ENCODE data around the gene NACC1.
A peak's percentile ranks its signal among the peaks of the same experiment; 100 is the strongest.

NACC1 gene

DNA sequence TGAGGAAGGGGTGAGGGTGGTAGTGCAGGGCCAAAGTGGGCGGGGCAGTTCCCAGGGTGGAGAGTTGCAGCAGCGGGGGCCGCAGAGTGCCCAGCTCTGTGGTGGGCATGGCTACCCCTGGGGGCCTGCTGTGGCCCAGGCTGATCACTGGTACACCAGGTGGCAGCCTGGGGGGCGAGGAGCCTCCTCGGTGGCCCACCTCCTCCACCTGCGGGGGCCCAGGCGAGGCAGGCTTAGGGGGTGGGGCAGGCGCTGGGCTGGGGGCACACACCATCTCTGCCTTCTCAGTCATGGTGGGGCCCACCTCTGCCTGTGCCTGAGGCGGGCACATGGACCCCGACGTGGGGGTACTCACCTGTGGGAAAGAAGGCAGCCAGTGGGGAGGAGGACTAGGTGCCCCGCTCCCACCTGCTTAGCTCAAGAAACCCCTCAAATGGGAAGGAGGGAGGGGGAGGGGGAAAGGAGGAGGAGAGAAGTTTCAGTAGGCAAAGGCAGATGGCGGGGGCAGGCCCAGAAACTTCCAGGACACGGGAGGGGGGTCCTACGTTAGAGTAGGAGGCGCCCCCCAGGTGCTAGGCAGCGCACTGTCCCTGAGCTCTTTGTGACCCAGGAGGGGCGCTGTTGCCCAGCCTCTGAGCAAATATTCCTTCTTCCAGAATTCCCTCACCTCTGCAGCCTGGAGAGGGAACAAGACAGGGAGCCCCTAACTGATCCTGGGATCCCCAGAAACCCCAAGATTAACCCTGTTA, 17.0 kb upstream of the NACC1 start:
- TF ChIP-seq MYC (IDR thresholded peaks at IDR 0.05; ENCODE audit: low read depth, low read length): 0 out of 2 replicates have a peak, but pooled peaks have one; percentile 14
- TF ChIP-seq, protein P1, sequence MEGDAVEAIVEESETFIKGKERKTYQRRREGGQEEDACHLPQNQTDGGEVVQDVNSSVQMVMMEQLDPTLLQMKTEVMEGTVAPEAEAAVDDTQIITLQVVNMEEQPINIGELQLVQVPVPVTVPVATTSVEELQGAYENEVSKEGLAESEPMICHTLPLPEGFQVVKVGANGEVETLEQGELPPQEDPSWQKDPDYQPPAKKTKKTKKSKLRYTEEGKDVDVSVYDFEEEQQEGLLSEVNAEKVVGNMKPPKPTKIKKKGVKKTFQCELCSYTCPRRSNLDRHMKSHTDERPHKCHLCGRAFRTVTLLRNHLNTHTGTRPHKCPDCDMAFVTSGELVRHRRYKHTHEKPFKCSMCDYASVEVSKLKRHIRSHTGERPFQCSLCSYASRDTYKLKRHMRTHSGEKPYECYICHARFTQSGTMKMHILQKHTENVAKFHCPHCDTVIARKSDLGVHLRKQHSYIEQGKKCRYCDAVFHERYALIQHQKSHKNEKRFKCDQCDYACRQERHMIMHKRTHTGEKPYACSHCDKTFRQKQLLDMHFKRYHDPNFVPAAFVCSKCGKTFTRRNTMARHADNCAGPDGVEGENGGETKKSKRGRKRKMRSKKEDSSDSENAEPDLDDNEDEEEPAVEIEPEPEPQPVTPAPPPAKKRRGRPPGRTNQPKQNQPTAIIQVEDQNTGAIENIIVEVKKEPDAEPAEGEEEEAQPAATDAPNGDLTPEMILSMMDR (IDR thresholded peaks at IDR 0.05; ENCODE audit: low read depth, low read length): peak; percentile 47
- no peak for TF ChIP-seq POLR2A (IDR thresholded peaks at IDR 0.05; ENCODE audit: extremely low read depth, insufficient read length)
- TF ChIP-seq MAX (IDR thresholded peaks at IDR 0.05; ENCODE audit: low read depth, low read length): no peak
- H3K4me3 ChIP-seq (ENCODE audit: low read depth, low read length): peak overlapping the region; percentile 98

GRCh38 chr19:13101590-13102415, 16.3 kb upstream of the NACC1 start:
- peak overlapping the region; percentile 98 for H3K4me3 ChIP-seq (ENCODE audit: low read depth, low read length)
- DNase-seq (ENCODE audit: low read depth): no peak
- TF ChIP-seq, protein P1 (IDR thresholded peaks at IDR 0.05; ENCODE audit: low read depth, low read length): no peak
- TF ChIP-seq MYC (IDR thresholded peaks at IDR 0.05; ENCODE audit: low read depth, low read length) (no peak), MAX (IDR thresholded peaks at IDR 0.05; ENCODE audit: low read depth, low read length) (no peak), POLR2A (IDR thresholded peaks at IDR 0.05; ENCODE audit: extremely low read depth, insufficient read length) (no peak)

More for the DNA sequence above, 17.0 kb upstream of the NACC1 start:
- peak; percentile 59 for DNase-seq (ENCODE audit: low read depth)

GRCh38 chr19:13102416-13102665, 15.7 kb upstream of the NACC1 start:
- TF ChIP-seq MAX (IDR thresholded peaks at IDR 0.05; ENCODE audit: low read depth, low read length) (no peak), POLR2A (IDR thresholded peaks at IDR 0.05; ENCODE audit: extremely low read depth, insufficient read length) (no peak), MYC (IDR thresholded peaks at IDR 0.05; ENCODE audit: low read depth, low read length) (no peak)
- TF ChIP-seq, protein P1 (IDR thresholded peaks at IDR 0.05; ENCODE audit: low read depth, low read length): no peak
- peak overlapping the region; percentile 98 for H3K4me3 ChIP-seq (ENCODE audit: low read depth, low read length)
- DNase-seq (ENCODE audit: low read depth): no peak

DNA sequence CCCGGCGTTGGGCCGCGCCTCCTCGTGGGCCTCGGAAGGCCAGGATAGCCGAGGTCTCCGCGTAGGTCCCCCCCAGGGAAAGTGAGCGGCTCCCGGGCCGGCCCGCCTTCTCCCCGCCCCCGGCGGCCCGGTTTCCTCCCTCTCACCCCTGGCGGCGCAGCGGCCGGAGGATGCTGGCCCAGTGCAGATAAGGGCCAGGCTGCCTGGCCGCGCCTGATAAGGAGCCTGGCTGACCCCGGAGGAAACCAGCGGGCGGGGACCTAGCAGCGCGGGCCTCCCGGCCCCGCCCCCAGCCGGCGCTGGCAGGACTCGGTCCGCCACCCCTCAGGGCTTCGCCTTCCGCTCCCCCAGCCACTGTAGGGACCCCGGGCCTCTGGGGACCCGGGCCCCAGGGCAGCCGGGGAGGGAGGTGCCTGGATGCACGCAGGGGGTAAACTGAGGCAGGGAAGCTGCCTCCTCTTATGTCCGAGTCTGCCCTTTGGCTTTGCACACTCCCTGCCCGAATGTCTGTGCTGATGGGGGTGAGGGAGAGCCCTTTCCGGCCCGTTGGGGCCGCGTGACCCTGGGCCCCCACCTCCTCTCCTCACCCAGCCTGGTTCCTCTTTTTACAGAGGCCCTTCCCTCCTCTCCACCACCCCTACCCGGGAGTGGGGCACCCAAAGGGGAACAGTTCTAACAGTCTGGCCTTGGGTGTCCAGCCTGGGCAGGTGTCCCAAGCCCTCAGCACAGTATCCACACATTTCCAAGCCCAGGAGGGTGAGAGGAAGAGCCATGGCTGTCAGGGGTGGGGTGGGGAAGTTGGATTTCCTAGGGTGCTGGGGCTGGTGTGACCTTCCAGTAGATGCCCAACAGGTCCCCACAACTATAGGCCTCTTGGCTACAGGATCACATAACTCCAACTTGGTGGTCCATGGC, 15.1 kb upstream of the NACC1 start, which contains the start of gene LYL1:
Gene LYL1 (minus strand): TSS at position 193 of the 915 bp plus-strand sequence. CDS start 1,687 bp downstream, outside the sequence.
- DNase-seq (ENCODE audit: low read depth): peak; percentile 96
- H3K4me3 ChIP-seq (ENCODE audit: low read depth, low read length): peak within 1 kb of the TSS; percentile 98

More for the DNA sequence above, 15.1 kb upstream of the NACC1 start, which contains the start of gene LYL1:
- peak; percentile 48 for TF ChIP-seq MAX (IDR thresholded peaks at IDR 0.05; ENCODE audit: low read depth, low read length)
- TF ChIP-seq, protein P1 (IDR thresholded peaks at IDR 0.05; ENCODE audit: low read depth, low read length): no peak
- TF ChIP-seq MYC (IDR thresholded peaks at IDR 0.05; ENCODE audit: low read depth, low read length): peak; percentile 64; the same call in 1 of the 2 replicates
- peak; percentile 51 for TF ChIP-seq POLR2A (IDR thresholded peaks at IDR 0.05; ENCODE audit: extremely low read depth, insufficient read length)

Measured in NB4 (cell line).